ENCODE measurements around the gene NLK.
A peak's percentile ranks its signal among the peaks of the same experiment; 100 is the strongest.
"Not testable (repeated sequence)": the region's sequence is repeated elsewhere in the genome, so short reads cannot be mapped to it uniquely, and the experiment has no call there.

NLK gene

DNA sequence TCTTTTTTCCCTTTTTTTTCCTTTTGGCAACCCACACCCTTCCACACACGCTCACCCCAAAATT, at the start of gene NLK:
NLK (plus strand) TSS at position 21 of the 64 bp plus-strand sequence. CDS start 197 bp downstream, outside the sequence.
- no peak for DNase-seq

DNA sequence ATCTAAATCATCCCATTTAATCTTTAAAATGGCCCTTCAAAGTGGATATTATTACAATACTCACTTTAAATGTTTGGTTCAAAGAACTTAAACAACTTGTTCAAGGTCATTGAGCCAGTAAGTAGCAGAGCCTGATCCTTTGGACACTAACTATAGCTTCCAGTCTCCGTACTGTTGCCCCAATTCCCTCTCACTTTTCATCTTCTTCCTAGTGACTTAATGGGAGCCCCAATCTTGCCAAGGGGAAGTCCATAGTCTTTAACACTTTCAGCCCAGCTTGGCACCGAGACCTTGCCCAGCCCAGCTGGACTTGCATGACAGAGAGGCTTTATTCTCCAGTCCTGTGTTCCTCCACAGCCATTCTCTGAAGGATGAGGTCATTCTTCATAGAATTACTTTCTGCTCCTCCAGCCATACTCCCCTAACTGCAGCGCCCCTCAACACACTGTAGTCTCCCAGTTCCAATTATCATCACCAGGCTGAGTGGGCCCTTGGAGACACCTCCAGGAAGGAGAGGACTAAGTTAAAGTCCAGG, 49.2 kb upstream of the NLK start:
- no peak for DNase-seq

DNA sequence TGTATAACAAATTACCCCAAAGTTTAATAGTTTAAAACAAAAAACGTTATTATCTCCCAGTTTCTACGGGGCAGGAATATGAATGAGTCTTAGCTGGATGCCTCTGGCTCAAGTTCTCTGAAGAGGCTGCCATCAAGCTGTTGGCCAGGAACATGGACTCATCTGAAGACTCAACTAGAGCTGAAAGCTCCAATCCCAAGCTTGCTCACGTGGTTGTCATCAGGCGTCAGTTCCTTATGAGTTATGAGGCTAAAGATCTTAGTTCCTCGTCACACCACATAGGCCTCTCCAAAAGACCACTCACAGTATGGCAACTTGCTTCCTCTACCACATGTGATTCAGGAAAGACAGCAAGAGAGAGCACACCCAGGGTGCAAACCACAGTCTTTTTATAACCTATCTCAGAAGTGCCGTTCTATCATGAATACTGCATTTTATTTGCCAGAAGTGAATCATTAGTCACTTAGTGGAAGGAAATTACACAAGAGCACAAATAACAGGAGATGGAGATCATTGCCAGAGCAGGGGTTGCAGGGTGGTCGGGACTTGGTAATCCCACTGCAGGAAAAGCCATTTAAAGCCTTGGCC, 48.7 kb upstream of the NLK start:
- no peak for DNase-seq

DNA sequence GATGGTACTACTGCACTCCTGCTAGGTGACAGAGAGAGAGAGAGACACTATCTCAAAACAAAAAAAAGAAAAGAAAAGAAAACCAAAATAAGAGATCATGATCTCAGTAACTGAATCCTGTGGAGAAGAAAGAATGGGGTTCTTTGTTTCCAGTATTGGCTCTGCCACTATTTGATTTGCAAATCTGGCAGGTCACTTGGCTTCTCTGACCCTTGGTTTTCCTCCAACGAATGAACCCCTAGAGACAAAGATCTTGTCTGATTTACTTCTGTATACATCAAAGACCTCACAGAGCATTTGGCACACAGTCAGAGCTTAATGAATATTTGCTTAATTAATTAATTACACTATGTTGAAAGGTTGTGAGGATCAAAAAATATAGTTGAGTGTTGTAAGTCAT, 47.9 kb upstream of the NLK start:
- no peak for DNase-seq

DNA sequence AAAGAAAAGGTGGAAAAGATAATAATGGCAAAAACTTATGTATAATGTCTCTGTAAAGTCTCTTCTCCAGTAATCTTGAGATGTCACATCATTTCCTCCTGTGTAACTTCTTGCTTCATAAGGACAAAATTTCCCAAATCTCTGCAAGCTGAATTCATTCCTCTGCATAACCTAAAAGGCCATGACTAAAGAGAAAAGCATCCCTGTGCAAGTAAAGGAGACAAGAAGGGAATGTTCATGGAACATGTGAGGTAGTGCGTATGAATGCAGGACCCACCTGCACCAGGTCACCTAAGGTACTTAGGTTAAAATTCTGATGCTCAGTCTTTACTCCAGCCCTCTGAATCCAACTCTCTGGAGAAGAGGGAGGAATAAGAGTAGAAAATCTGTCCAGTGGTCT, 46.9 kb upstream of the NLK start:
- DNase-seq = no peak

DNA sequence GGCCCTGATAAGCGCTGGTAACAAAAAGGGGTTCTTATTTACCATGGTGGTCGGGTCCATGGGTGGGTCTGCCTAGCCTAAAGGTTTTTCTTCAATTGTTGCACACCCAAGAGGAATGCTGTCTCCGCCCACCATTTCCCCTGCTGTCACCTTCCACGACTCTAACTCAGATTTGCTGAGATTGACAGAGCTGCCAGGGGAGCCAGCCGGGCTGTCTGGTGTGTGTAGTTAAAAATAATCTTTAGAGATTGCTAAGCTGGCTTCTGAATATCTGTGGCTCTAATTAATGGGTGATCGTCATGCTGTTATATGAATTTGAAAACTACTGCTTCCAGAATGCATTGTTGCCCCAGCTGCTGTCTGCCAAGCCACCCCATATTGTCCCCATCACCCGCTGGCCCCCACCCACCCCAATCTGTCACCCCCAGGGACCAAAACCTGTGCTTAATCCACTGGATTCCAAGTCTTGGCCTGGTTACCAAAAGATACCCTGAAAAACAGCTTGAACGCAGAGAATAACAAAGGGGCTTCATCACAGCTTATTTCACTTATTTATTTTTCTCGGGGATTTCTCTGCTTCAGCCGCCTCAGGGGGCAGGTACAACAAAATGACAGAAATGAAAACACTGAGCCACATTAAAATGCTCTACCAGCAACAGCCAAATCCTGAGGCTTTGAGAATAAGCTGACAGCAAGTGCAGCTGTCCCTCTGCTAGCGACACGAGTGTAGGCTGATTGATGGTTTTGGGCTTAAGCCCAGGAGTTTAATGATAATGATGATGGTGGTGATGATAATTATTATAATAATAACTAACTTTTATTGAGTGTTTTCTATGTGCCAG, 46.1 kb upstream of the NLK start:
- no peak for DNase-seq

DNA sequence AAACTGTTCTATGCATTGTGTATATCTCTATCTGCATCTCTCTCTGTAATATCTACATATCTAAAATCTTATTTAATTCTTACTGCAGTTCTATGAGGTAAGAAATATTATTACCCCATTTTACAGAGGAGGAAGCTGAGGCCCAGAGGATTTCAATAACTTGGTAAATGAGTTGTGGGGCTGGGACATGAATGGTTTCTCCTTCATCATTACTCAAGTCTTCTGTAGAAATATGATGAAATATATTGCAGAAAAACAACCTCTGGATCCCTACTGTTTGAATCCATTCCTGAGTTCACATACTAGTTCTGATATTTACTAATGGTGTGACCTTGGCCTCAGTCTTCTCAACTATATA, 45.5 kb upstream of the NLK start:
- DNase-seq = no peak

DNA sequence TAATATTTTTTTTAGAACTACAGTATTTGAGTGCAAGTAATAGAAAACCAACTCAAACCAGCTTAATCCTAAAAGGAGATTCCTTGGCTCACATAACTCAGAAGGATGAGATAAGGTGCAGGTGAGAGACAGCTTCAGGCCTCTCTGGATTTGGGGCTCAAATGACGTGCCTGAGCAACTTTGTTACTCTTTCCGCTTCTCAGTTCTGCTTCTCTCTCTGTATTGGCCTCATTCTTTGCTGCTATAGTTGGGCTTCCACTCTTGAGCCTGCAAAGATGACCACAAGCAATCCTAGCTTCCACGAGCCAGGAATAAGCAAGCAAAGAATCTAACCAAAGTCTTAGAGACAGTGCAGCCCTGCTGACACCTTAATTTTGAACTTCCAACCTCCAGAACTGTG, 45.0 kb upstream of the NLK start:
- DNase-seq = no peak

DNA sequence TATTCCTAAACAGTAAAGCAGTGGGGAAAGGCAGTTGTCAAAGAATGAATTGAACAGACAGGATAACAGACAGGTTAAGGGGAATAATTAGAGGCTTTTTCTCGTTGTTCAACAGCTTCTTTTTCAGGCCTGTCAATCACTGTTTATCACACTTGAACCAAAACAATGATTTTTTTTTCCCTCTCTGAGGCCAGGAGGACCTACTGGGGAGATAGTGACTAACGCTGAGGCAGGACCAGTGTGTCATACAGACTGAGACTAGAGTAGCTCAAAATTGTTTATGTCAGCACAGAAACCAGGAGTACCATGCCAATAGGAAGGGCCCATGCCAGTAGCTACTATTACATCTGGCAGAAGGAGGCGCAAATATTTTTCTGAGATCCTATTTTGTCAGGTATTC, 41.3 kb upstream of the NLK start:
- DNase-seq = no peak

DNA sequence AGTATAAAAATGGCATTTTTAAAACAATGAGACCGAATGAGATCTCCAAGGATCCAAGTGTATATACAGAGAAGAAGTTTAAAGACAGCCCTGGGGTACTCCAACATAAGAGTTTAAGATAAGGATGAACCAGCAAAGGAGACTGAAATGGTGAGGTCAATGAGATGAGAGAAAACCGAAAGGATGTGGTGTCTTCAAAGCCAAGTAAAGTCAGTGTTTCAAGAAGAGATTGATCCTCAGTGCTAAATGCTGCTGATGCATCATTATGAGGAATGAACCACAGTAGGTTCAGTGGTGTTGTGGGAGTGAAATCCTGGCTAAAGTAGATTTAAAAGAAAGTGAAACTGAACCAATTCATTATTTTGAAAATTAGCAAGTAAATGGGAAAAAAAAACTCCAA, 38.1 kb upstream of the NLK start:
- DNase-seq = no peak

DNA sequence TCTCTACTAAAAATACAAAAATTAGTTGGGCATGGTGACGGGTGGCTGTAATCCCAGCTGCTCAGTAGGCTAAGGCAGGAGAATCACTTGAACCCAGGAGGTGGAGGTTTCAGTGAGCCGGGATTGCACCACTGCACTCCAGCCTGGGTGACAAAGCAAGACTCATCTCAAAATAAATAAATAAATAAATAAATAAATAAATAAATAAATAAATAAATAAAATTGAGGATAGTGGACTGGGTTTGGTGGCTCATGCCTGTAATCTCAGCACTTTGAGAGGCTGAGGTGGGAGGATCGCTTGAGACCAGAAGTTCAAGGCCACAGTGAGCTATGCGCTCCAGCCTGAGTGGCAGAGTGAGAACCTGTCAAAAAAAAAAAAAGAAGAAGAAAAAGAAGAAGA, 34.6 kb upstream of the NLK start:
- not testable (repeated sequence) for DNase-seq

DNA sequence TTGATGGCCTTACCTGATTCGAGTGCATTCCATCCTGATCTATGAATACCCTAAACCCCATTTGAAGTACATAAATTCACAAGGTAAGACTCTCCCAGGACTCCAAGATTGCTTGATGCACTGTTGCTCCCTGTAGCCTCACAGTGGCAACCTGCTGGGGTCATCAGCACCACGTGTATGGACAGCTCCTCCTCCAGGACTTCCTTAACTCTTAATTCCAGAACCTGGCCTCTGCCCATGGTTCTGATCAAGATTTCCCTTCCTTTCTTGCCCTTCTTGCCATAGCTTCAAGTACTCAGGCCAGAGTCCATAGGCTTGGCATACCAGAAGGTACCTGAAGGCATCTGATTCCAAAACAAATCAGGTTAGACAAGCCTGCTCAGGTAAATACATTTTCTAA, 34.0 kb upstream of the NLK start:
- no peak for DNase-seq

DNA sequence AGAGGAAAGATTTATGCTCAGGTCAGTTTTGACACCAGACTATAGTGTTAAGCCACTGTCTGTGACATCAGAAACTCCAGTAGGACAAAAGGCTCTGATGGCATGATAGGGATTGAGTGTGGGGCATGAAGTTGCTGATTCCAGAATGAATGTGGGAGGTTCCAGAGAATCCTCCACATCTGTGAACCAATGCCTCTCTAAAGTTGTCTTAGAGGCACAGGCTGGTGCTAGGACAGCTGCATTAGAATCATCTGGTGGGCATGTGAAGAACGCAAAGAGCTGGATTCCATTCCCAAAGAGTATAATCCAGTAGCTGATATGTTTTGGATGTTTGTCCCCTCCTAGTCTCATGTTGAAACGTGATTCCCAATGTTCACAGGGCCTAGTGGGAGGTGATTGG, 32.1 kb upstream of the NLK start:
- DNase-seq = no peak

DNA sequence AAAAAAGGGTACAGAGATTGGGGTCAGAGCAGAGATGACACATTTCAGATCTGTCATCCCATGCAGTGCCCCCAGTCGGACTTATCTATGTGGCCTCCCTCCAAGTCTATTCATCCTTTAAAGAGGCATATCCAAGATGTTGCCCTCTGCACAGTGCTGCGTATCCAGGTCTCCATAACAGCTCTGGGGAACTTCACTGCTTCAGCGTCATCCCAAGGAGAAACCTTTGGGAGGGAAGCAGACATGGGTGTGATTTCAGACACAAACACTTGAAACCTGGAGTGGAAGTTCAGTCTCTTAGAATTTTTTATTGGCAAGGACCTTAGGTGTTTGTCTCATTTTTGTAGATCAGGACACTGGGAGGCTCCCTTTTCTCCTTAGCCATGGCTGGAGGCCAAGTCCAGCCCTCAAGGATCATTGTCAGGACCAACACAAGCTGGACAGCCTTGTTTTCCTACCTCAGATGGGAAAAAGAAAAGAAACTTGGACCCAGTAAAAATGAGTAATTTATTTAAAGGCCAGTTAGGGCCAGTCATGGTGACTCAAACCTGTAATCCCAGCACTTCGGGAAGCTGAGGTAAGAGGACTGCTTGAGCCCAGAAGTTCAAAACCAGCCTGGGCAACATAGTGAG, 23.9 kb upstream of the NLK start:
- no peak for DNase-seq

DNA sequence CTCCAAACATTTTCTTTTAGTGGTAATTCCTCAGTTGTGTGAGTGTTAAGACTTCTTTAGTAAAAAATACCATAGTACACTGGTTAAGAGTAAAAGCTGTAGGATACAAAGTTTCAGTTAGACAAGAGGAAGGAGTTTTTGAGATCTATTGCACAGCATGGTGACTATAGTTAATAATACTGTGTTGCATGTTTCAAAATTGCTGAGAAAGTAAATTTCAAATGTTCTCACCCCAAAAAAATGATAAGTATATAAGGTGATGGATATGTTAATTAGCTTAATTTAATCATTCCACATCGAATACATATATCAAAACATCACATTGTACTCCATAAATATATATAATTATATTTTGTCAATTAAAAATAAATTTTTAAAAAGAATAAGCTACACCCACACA, 22.0 kb upstream of the NLK start:
- no peak for DNase-seq

DNA sequence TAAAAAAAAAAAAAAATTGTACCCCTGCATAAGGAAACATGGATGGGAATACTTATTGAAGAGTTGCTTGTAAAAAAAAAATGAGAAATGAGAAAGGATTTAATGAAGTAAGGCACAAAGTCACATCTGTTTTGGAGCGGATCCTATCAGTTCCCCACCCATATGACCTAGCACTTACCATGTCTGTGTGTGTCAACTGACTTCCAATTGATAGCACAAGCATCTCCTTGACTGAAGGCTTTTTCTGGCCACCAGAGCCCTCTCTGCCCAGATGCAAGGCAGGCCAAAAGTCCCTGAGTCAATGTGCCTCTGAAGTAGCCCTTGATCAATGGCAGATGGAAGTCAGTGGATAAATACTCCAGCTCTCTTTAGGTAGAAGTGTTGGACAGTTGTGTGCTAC, 13.4 kb upstream of the NLK start:
- DNase-seq = no peak

DNA sequence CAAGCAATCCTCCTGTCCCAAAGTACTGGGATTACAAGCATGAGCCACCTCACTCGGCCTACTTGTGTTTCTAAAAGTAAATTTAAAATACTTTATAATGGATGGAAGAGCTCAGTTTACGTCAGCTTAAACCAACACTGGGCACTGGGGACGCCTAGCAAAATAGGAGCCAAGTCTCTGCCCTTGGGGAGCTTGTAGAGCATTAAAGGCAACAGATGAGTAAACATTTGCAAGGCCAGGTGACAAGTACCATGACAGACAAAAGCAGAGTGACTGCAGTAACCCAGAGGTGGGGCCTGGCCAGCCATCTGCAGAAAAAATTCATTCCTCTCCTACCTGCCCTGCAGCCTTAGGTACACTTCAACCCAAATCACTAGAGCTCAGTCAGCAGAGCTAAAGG, 12.1 kb upstream of the NLK start:
- DNase-seq = peak; percentile 74

DNA sequence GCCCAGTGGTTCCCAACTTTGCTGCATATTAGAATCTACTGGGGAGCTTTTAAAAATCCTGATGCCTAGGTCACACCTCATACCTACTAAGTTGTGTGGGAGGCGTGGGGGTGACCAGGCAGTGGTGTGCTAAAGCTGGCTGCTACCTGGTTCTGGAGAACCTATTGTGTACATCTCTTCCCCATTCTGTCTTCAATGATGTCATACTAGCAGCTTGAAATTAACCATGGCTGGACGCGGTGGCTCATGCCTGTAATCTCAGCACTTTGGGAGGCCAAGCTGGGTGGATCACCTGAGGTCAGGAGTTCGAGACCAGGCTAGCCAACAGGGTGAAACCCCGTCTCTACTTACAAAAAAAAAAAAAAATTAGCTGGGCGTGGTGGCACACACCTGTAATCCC, 11.3 kb upstream of the NLK start:
- DNase-seq = no peak

DNA sequence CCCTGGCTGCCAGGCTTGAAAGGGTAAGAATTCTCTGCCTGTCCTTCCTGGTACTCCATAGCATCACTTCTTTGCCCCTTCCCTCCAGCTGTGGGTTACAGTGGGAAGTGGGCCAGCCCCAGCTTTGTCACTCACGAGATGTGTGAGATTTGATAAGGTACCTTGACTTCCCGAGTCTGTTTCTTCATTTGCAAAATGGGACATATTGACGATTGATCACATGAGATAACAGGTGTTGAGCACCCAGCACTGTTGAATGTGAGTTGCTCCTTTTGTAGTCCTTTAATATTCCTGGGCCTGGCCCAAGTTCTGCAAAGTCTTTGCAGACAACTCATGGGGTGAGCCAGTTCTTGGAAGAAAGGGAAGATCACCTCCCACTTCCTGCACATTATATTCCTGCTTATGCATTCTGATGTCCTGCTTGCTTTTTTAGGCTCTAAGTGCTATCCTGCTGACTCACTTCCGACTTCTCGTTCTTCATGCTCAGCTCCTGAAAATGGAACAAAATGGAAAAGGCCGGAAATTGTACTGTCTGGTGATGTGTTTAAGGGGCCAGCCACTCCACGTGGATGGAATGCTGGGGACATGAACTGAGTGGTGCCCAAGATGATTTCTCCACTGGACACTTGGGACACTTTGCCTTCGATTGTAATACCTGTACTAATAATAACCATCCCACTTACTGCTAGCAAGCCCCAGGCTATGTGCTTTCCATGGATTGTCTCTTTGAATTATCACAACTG, 8.3 kb upstream of the NLK start:
- no peak for DNase-seq

DNA sequence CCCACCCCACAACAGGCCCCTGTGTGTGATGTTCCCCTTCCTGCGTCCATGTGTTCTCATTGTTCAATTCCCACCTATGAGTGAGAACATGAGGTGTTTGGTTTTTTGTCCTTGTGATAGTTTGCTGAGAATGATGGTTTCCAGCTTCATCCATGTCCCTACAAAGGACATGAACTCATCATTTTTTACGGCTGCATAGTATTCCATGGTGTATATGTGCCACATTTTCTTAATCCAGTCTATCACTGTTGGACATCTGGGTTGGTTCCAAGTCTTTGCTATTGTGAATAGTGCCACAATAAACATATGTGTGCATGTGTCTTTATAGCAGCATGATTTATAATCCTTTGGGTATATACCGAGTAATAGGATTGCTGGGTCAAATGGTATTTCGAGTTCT, 7.0 kb upstream of the NLK start:
- DNase-seq = not testable (repeated sequence)

DNA sequence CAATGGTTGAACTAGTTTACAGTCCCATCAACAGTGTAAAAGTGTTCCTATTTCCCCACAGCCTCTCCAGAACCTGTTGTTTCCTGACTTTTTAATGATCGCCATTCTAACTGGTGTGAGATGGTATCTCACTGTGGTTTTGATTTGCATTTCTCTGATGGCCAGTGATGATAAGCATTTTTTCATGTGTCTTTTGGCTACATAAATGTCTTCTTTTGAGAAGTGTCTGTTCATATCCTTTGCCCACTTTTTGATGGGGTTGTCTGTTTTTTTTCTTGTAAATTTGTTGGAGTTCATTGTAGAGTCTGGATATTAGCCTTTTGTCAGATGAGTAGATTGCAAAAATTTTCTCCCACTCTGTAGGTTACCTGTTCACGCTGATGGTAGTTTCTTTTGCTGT, 6.6 kb upstream of the NLK start:
- DNase-seq = not testable (repeated sequence)

DNA sequence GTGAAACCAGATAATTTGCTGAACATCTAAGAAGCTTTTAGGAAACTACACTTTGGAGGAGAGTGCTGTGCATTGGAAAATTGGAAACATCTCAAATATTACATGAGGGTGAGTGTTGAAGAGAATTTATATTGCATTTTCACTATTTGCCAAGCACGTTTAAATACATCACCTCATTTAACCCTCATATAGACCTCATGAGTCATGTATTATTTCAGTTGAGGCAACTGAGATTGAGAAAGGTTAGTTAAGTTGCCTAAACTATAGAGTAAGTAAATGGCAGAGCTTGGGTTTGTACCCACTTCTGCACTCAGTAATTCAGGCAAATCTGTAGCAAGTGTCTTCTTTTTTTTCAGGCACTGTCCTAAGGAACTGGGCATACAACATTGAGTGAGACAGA, 3.7 kb upstream of the NLK start:
- DNase-seq = no peak

DNA sequence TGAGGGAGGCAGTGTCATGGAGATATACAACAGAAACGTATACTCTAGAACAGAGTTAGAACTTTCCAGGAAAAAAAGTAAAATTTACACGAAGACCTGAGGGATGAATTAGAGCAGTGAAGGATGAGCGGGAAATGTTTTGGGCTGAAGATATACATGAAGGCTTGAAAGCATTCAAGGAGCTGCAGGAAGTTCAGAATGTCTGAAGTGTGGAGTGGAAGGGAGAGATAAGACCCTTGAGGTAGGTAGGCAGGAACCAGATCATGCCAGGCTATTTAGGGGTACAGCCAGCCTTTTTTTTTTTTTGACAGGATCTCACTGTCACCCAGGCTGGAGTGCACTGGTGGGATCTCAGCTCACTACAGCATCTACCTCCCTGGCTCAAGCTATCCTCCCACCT, 3.2 kb upstream of the NLK start:
- DNase-seq = no peak

DNA sequence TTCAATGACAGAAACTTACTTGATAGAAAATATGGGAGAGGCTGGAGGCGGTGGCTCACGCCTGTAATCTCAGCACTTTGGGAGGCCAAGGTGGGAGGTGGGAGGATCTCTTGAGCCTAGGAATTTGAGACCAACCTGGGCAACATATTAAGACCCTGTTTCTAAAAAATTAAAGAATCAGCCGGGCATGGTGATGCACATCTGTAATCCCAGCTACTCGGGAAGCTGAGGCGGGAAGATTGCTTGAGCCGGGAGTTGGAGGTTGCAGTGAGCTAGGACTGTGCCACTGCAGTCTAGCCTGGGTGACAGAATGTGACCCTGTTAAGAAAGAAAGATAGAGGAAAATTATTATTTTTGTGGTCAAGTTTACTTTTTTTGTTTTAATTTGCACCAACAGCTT, 2.1 kb upstream of the NLK start:
- no peak for DNase-seq
